AG04449 (cell line): ENCODE results near the gene CIB1.
A peak's percentile ranks its signal among the peaks of the same experiment; 100 is the strongest.

Source experiments
- CTCF ChIA-PET: fragments of 350-600 bp; formaldehyde crosslinking; extraction: SDS; loops from one replicate; lab custom pipeline; 2021; ENCODE audit warnings: antibody characterized with exemption; lab: Yijun Ruan, JAX
- POLR2A ChIA-PET: fragments of 400-600, 350-600 bp; formaldehyde crosslinking; extraction: SDS; loops from one replicate; lab custom pipeline; 2020; ENCODE audit warnings: antibody characterized with exemption, inconsistent platforms; lab: Yijun Ruan, JAX
- DNase-seq: peaks from one replicate; pipeline ENCODE4 v3.0.0-alpha.2; 2010; ENCODE audit warnings: low read depth, low spot score
- H3K4me3 ChIP-seq: 2 replicates; pipeline ENCODE4 v1.5.1; 2011; ENCODE audit warnings: low read depth, mild to moderate bottlenecking, control low read depth, low read length
- CTCF ChIP-seq: IDR thresholded peaks from one replicate; pipeline ENCODE4 v1.5.1; 2011; ENCODE audit warnings: mild to moderate bottlenecking, moderate library complexity, low read length, control low read depth, inconsistent platforms; ENCODE audit not compliant: insufficient read depth; ENCODE audit errors: missing control alignments

CIB1 gene

GRCh38 chr15:90184786-90185704 lies 48.7 kb downstream of the CIB1 start:
- POLR2A ChIA-PET, result no interaction called here
- TF ChIP-seq CTCF, result no peak

GRCh38 chr15:90184119-90184785 lies 49.5 kb downstream of the CIB1 start:
- DNase-seq, result no peak
- TF ChIP-seq CTCF, result no peak
- POLR2A ChIA-PET, result no interaction called here
- peak overlapping the region; percentile 64 for H3K4me3 ChIP-seq
- CTCF ChIA-PET, result interaction anchor here (1.1 to 1.2 kb wide), 3 partner anchors 12 to 49 kb away, joined by 3 read pairs; no protein-coding TSS in a partner anchor

More at GRCh38 chr15:90184786-90185704, 48.7 kb downstream of the CIB1 start:
- H3K4me3 ChIP-seq, result peak overlapping the region; percentile 64
- no peak for DNase-seq
- CTCF ChIA-PET, result interaction anchor here (1.1 to 1.2 kb wide), 2 partner anchors 13 to 48 kb away, joined by 3 read pairs; no protein-coding TSS in a partner anchor

GRCh38 chr15:90181776-90182175 lies 52.0 kb downstream of the CIB1 start:
- TF ChIP-seq CTCF, result no peak
- DNase-seq, result no peak
- no peak overlapping the region for H3K4me3 ChIP-seq
- ChIA-PET CTCF (no interaction called here), POLR2A (no interaction called here)
